H1 (cell line): ENCODE data around the gene TWNK.
A peak's percentile ranks its signal among the peaks of the same experiment; 100 is the strongest.

Source experiments
- CHD1 ChIP-seq: IDR thresholded peaks from 2 replicates; pipeline ENCODE4 v1.6.1; 2012; ENCODE audit warnings: low read depth, low read length, improper control_type of control experiment
- EZH2 ChIP-seq: fragments of 200-600 bp; sonication (generic); IDR thresholded peaks from 2 replicates; pipeline ENCODE4 v1.7.1; 2012; ENCODE audit warnings: low read depth, mild to moderate bottlenecking, moderate library complexity, low read length, inconsistent platforms; ENCODE audit not compliant: severe bottlenecking
- GABPA ChIP-seq: IDR thresholded peaks from 2 replicates; pipeline ENCODE4 v1.6.1; 2011; ENCODE audit warnings: mild to moderate bottlenecking, low read length, moderate library complexity, borderline replicate concordance; ENCODE audit not compliant: insufficient read depth
- JUN ChIP-seq: IDR thresholded peaks from 2 replicates; pipeline ENCODE4 v1.6.1; 2011; ENCODE audit warnings: low read depth, mild to moderate bottlenecking, improper control_type of control experiment, low read length
- PHF8 ChIP-seq: fragments of 200-600 bp; sonication (generic); conservative IDR thresholded peaks from 2 replicates; pipeline ENCODE4 v1.7.1; 2012; ENCODE audit warnings: low read depth, mild to moderate bottlenecking, inconsistent platforms, low read length, moderate library complexity
- POLR2A ChIP-seq, 2 experiments: IDR thresholded peaks; 1 replicate in 1 of 2; 2 replicates in 1 of 2; pipeline ENCODE4 v1.6.1; 2011; ENCODE audit warnings: low read depth in 2 of 2, low read length in 2 of 2, mild to moderate bottlenecking in 2 of 2; ENCODE audit errors: control extremely low read depth in 1 of 2
- POLR2AphosphoS5 ChIP-seq: IDR thresholded peaks from 2 replicates; pipeline ENCODE4 v1.6.1; 2011; ENCODE audit warnings: low read depth, low read length
- POU5F1 ChIP-seq: IDR thresholded peaks from 2 replicates; pipeline ENCODE4 v1.6.1; 2011; ENCODE audit warnings: low read depth, mild to moderate bottlenecking, low read length, moderate library complexity
- RBBP5 ChIP-seq: IDR thresholded peaks from 2 replicates; pipeline ENCODE4 v1.7.1; 2012; ENCODE audit warnings: low read depth, mild to moderate bottlenecking, inconsistent platforms, low read length, moderate library complexity, borderline replicate concordance
- YY1 ChIP-seq: IDR thresholded peaks from 2 replicates; pipeline ENCODE4 v1.6.1; 2011; ENCODE audit warnings: low read depth, mild to moderate bottlenecking, low read length
- ZNF274 ChIP-seq: IDR thresholded peaks from 2 replicates; pipeline ENCODE4 v1.7.0; 2012; ENCODE audit warnings: low read length, borderline replicate concordance; ENCODE audit errors: extremely low read depth
- TF ChIP-seq, protein P1 (sequence below): fragments of 300-600 bp; sonication (generic); IDR thresholded peaks from 2 replicates; pipeline ENCODE4 v1.7.1; 2012; ENCODE audit warnings: low read length, moderate library complexity, mild to moderate bottlenecking, inconsistent platforms; ENCODE audit not compliant: insufficient replicate concordance
- TF ChIP-seq, protein P2 (sequence below), 3 experiments: IDR thresholded peaks; 1 replicate in 2 of 3; 2 replicates in 1 of 3; pipeline versions ENCODE4 v1.5.1 to v1.6.1; 2011; ENCODE audit warnings: low read length in 3 of 3, mild to moderate bottlenecking in 3 of 3, inconsistent platforms in 2 of 3, low read depth in 1 of 3, moderate library complexity in 1 of 3; ENCODE audit not compliant: insufficient read depth in 1 of 3; ENCODE audit errors: control extremely low read depth in 1 of 3

DNA sequence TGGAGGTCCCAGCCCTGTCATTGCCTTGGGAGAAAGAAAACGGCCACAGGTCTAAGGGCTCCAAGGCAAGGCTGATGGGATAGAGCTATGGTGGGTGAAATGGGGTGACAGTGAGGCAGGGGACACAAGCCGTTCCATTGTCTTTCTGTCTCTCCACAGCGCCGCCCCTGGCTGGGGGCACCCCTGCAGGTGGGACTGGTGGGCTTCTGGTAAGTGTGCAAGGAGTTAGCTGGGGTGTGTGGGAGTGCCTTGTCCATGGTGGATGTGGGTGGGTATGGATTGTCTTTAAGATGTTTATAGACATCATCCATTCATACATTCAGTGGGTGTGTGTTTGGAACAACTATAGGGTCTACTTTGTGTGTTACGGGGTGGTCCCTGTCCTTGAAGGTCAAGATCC, 51.1 kb downstream of the TWNK start:
- TF ChIP-seq, protein P1, sequence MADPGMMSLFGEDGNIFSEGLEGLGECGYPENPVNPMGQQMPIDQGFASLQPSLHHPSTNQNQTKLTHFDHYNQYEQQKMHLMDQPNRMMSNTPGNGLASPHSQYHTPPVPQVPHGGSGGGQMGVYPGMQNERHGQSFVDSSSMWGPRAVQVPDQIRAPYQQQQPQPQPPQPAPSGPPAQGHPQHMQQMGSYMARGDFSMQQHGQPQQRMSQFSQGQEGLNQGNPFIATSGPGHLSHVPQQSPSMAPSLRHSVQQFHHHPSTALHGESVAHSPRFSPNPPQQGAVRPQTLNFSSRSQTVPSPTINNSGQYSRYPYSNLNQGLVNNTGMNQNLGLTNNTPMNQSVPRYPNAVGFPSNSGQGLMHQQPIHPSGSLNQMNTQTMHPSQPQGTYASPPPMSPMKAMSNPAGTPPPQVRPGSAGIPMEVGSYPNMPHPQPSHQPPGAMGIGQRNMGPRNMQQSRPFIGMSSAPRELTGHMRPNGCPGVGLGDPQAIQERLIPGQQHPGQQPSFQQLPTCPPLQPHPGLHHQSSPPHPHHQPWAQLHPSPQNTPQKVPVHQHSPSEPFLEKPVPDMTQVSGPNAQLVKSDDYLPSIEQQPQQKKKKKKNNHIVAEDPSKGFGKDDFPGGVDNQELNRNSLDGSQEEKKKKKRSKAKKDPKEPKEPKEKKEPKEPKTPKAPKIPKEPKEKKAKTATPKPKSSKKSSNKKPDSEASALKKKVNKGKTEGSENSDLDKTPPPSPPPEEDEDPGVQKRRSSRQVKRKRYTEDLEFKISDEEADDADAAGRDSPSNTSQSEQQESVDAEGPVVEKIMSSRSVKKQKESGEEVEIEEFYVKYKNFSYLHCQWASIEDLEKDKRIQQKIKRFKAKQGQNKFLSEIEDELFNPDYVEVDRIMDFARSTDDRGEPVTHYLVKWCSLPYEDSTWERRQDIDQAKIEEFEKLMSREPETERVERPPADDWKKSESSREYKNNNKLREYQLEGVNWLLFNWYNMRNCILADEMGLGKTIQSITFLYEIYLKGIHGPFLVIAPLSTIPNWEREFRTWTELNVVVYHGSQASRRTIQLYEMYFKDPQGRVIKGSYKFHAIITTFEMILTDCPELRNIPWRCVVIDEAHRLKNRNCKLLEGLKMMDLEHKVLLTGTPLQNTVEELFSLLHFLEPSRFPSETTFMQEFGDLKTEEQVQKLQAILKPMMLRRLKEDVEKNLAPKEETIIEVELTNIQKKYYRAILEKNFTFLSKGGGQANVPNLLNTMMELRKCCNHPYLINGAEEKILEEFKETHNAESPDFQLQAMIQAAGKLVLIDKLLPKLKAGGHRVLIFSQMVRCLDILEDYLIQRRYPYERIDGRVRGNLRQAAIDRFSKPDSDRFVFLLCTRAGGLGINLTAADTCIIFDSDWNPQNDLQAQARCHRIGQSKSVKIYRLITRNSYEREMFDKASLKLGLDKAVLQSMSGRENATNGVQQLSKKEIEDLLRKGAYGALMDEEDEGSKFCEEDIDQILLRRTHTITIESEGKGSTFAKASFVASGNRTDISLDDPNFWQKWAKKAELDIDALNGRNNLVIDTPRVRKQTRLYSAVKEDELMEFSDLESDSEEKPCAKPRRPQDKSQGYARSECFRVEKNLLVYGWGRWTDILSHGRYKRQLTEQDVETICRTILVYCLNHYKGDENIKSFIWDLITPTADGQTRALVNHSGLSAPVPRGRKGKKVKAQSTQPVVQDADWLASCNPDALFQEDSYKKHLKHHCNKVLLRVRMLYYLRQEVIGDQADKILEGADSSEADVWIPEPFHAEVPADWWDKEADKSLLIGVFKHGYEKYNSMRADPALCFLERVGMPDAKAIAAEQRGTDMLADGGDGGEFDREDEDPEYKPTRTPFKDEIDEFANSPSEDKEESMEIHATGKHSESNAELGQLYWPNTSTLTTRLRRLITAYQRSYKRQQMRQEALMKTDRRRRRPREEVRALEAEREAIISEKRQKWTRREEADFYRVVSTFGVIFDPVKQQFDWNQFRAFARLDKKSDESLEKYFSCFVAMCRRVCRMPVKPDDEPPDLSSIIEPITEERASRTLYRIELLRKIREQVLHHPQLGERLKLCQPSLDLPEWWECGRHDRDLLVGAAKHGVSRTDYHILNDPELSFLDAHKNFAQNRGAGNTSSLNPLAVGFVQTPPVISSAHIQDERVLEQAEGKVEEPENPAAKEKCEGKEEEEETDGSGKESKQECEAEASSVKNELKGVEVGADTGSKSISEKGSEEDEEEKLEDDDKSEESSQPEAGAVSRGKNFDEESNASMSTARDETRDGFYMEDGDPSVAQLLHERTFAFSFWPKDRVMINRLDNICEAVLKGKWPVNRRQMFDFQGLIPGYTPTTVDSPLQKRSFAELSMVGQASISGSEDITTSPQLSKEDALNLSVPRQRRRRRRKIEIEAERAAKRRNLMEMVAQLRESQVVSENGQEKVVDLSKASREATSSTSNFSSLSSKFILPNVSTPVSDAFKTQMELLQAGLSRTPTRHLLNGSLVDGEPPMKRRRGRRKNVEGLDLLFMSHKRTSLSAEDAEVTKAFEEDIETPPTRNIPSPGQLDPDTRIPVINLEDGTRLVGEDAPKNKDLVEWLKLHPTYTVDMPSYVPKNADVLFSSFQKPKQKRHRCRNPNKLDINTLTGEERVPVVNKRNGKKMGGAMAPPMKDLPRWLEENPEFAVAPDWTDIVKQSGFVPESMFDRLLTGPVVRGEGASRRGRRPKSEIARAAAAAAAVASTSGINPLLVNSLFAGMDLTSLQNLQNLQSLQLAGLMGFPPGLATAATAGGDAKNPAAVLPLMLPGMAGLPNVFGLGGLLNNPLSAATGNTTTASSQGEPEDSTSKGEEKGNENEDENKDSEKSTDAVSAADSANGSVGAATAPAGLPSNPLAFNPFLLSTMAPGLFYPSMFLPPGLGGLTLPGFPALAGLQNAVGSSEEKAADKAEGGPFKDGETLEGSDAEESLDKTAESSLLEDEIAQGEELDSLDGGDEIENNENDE, result no peak
- no peak for TF ChIP-seq RBBP5
- no peak for TF ChIP-seq GABPA
- TF ChIP-seq JUN, result no peak
- TF ChIP-seq, protein P2, sequence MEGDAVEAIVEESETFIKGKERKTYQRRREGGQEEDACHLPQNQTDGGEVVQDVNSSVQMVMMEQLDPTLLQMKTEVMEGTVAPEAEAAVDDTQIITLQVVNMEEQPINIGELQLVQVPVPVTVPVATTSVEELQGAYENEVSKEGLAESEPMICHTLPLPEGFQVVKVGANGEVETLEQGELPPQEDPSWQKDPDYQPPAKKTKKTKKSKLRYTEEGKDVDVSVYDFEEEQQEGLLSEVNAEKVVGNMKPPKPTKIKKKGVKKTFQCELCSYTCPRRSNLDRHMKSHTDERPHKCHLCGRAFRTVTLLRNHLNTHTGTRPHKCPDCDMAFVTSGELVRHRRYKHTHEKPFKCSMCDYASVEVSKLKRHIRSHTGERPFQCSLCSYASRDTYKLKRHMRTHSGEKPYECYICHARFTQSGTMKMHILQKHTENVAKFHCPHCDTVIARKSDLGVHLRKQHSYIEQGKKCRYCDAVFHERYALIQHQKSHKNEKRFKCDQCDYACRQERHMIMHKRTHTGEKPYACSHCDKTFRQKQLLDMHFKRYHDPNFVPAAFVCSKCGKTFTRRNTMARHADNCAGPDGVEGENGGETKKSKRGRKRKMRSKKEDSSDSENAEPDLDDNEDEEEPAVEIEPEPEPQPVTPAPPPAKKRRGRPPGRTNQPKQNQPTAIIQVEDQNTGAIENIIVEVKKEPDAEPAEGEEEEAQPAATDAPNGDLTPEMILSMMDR (IDR thresholded peaks at IDR 0.05; ENCODE audit: control extremely low read depth in 1 of 3, insufficient read depth in 1 of 3, low read depth in 1 of 3, low read length in 3 of 3), result peak; percentile 65 to 76 (median 74)
- TF ChIP-seq PHF8, result no peak
- no peak for TF ChIP-seq ZNF274
- no peak for TF ChIP-seq POU5F1
- TF ChIP-seq YY1, result no peak
- TF ChIP-seq EZH2, result no peak
- TF ChIP-seq POLR2A (IDR thresholded peaks at IDR 0.05; ENCODE audit: control extremely low read depth in 1 of 2, low read depth in 2 of 2, low read length in 2 of 2), result no peak
- no peak for TF ChIP-seq POLR2AphosphoS5
- no peak for TF ChIP-seq CHD1
